Measurements from ENCODE around the gene NCK1.

The NCK1 gene

GRCh38 chr3:136861890-136862616 is at the start of gene NCK1:
NCK1 (plus strand) TSS chr3:136862208; CDS start chr3:136928002, 65,794 bp downstream.
- TF ChIP-seq POLR2AphosphoS5 (IDR thresholded peaks at IDR 0.05; ENCODE audit: borderline replicate concordance, low read depth, low read length) (peak; percentile 97), EZH2 (IDR thresholded peaks at IDR 0.05) (no peak), FOXP2 (optimal IDR thresholded peaks at IDR 0.05; ENCODE audit: control extremely low read depth, extremely low read length, insufficient read depth) (no peak)
- Histone ChIP-seq H3K9me3 (ENCODE audit: low read depth, low read length) (no peaks in the 10 kb centered on the region), H3K4me3 (peak within 1 kb of the TSS; percentile 98), H3K9ac (ENCODE audit: insufficient read length) (peak within 1 kb of the TSS; percentile 88), H3K27ac (peak within 1 kb of the TSS; percentile 66; the same call in 1 of the 2 replicates), H3K36me3 (ENCODE audit: insufficient read depth, low read length) (no peaks in the 10 kb centered on the region)
- DNase-seq (ENCODE audit: low read depth, low spot score), result peak; percentile 87

GRCh38 chr3:136817448-136817847 is 44.6 kb upstream of the NCK1 start:
- Histone ChIP-seq H3K36me3 (ENCODE audit: insufficient read depth, low read length) (no peaks in the 10 kb centered on the region), H3K9ac (ENCODE audit: insufficient read length) (no peak overlapping the region), H3K9me3 (ENCODE audit: low read depth, low read length) (no peaks in the 10 kb centered on the region), H3K27ac (peak overlapping the region; percentile 45; the same call in 1 of the 2 replicates), H3K4me3 (peak overlapping the region; percentile 83)
- no peak for TF ChIP-seq EZH2 (IDR thresholded peaks at IDR 0.05)
- TF ChIP-seq POLR2AphosphoS5 (IDR thresholded peaks at IDR 0.05; ENCODE audit: borderline replicate concordance, low read depth, low read length), result peak; percentile 36; the same call in 1 of the 2 replicates
- TF ChIP-seq FOXP2 (optimal IDR thresholded peaks at IDR 0.05; ENCODE audit: control extremely low read depth, extremely low read length, insufficient read depth), result no peak
- DNase-seq (ENCODE audit: low read depth, low spot score), result peak; percentile 76

GRCh38 chr3:136818191-136818768 is 43.7 kb upstream of the NCK1 start:
- Histone ChIP-seq H3K9ac (ENCODE audit: insufficient read length) (peak overlapping the region; percentile 77), H3K27ac (no peak overlapping the region), H3K9me3 (ENCODE audit: low read depth, low read length) (no peaks in the 10 kb centered on the region), H3K4me3 (peak overlapping the region; percentile 83), H3K36me3 (ENCODE audit: insufficient read depth, low read length) (no peaks in the 10 kb centered on the region)
- no peak for DNase-seq (ENCODE audit: low read depth, low spot score)
- TF ChIP-seq POLR2AphosphoS5 (IDR thresholded peaks at IDR 0.05; ENCODE audit: borderline replicate concordance, low read depth, low read length) (no peak), FOXP2 (optimal IDR thresholded peaks at IDR 0.05; ENCODE audit: control extremely low read depth, extremely low read length, insufficient read depth) (no peak), EZH2 (IDR thresholded peaks at IDR 0.05) (no peak)

- no peaks in the 10 kb centered on the region for H3K36me3 ChIP-seq (ENCODE audit: insufficient read depth, low read length)
- DNase-seq (ENCODE audit: low read depth, low spot score), result no peak
- H3K4me3 ChIP-seq, result peak within 1 kb of the TSS; percentile 83
- H3K9me3 ChIP-seq (ENCODE audit: low read depth, low read length), result no peaks in the 10 kb centered on the region
- TF ChIP-seq EZH2 (IDR thresholded peaks at IDR 0.05) (no peak), POLR2AphosphoS5 (IDR thresholded peaks at IDR 0.05; ENCODE audit: borderline replicate concordance, low read depth, low read length) (peak; percentile 73), FOXP2 (optimal IDR thresholded peaks at IDR 0.05; ENCODE audit: control extremely low read depth, extremely low read length, insufficient read depth) (no peak)
- H3K9ac ChIP-seq (ENCODE audit: insufficient read length), result peak within 1 kb of the TSS; percentile 77
- H3K27ac ChIP-seq, result peak within 1 kb of the TSS; percentile 45; the same call in 1 of the 2 replicates
Observed at GRCh38 chr3:136818769-136819391, 43.1 kb upstream of the NCK1 start, which contains the start of gene SLC35G2. SLC35G2 (plus strand) TSS chr3:136819126; CDS start chr3:136854461, 35,335 bp downstream.

- no peaks in the 10 kb centered on the region for H3K36me3 ChIP-seq (ENCODE audit: insufficient read depth, low read length)
- peak overlapping the region; percentile 77 for H3K9ac ChIP-seq (ENCODE audit: insufficient read length)
- no peak for DNase-seq (ENCODE audit: low read depth, low spot score)
- no peak overlapping the region for H3K27ac ChIP-seq
- no peak for TF ChIP-seq FOXP2 (optimal IDR thresholded peaks at IDR 0.05; ENCODE audit: control extremely low read depth, extremely low read length, insufficient read depth)
- TF ChIP-seq POLR2AphosphoS5 (IDR thresholded peaks at IDR 0.05; ENCODE audit: borderline replicate concordance, low read depth, low read length), result no peak
- TF ChIP-seq EZH2 (IDR thresholded peaks at IDR 0.05), result no peak
- peak overlapping the region; percentile 83 for H3K4me3 ChIP-seq
- H3K9me3 ChIP-seq (ENCODE audit: low read depth, low read length), result peaks cover 2% of the 10 kb centered on the region; the same call in 1 of the 2 replicates
Observed at GRCh38 chr3:136819392-136819730, 42.6 kb upstream of the NCK1 start.

GRCh38 chr3:136819731-136820679 is 42.0 kb upstream of the NCK1 start:
- peak overlapping the region; percentile 83 for H3K4me3 ChIP-seq
- H3K9ac ChIP-seq (ENCODE audit: insufficient read length), result peak overlapping the region; percentile 77
- H3K27ac ChIP-seq, result no peak overlapping the region
- no peak for DNase-seq (ENCODE audit: low read depth, low spot score)
- TF ChIP-seq EZH2 (IDR thresholded peaks at IDR 0.05) (no peak), POLR2AphosphoS5 (IDR thresholded peaks at IDR 0.05; ENCODE audit: borderline replicate concordance, low read depth, low read length) (no peak)
- peaks cover 5% of the 10 kb centered on the region; the same call in 1 of the 2 replicates for H3K9me3 ChIP-seq (ENCODE audit: low read depth, low read length)
- H3K36me3 ChIP-seq (ENCODE audit: insufficient read depth, low read length), result no peaks in the 10 kb centered on the region

- Histone ChIP-seq H3K27ac (no peak overlapping the region), H3K36me3 (ENCODE audit: insufficient read depth, low read length) (no peaks in the 10 kb centered on the region; the same call in 1 of the 2 replicates), H3K4me3 (no peak overlapping the region), H3K9me3 (ENCODE audit: low read depth, low read length) (no peaks in the 10 kb centered on the region), H3K9ac (ENCODE audit: insufficient read length) (no peak overlapping the region)
- TF ChIP-seq FOXP2 (optimal IDR thresholded peaks at IDR 0.05; ENCODE audit: control extremely low read depth, extremely low read length, insufficient read depth) (no peak), POLR2AphosphoS5 (IDR thresholded peaks at IDR 0.05; ENCODE audit: borderline replicate concordance, low read depth, low read length) (no peak), EZH2 (IDR thresholded peaks at IDR 0.05) (no peak)
- no peak for DNase-seq (ENCODE audit: low read depth, low spot score)
Observed at GRCh38 chr3:136831461-136831860, 30.5 kb upstream of the NCK1 start.

Measured in SK-N-MC (cell line).